ENCODE data around the gene PLAAT4. TPM values are rescaled to one million over a fixed set of nuclear protein-coding genes. Genes with fewer than 3 reads are reported as not detected.

Gene PLAAT4
- total and polyA plus RNA-seq, 3 experiments from 2014 or later: 20.5 to 612 (median 21.8) TPM

GRCh38 chr11:63493127-63493526 is 43.5 kb upstream of the PLAAT4 start:
- peaks cover 2 to 4% of the 10 kb centered on the region in 2 donors for H3K27me3 Mint-ChIP-seq
- no peaks in the 10 kb centered on the region for H3K9me3 ChIP-seq (ENCODE audit: low read length)
- DNase-seq: no peak

GRCh38 chr11:63494975-63495374 is 41.6 kb upstream of the PLAAT4 start:
- Mint-ChIP-seq H3K36me3 (peaks cover 0 to 5% (median 3%) of the 10 kb centered on the region in 3 donors), H3K9me3 (peaks cover 8 to 11% (median 9%) of the 10 kb centered on the region in 5 donors), H3K27me3 (peaks cover 4 to 7% of the 10 kb centered on the region in 2 donors), H3K27ac (no peak overlapping the region), H3K4me3 (no peak overlapping the region), H3K4me1 (peaks cover 8 to 24% (median 15%) of the 10 kb centered on the region in 3 donors)
- no peak for DNase-seq
- Histone ChIP-seq H3K36me3 (ENCODE audit: insufficient read depth, low read length) (no peaks in the 10 kb centered on the region), H3K4me1 (ENCODE audit: insufficient read depth, low read length) (no peaks in the 10 kb centered on the region), H3K27ac (ENCODE audit: low read depth, low read length) (no peak overlapping the region), H3K9me3 (ENCODE audit: low read length) (no peaks in the 10 kb centered on the region), H3K4me3 (ENCODE audit: low read length) (no peak overlapping the region), H3K27me3 (ENCODE audit: insufficient read depth, low read length, poor library complexity, severe bottlenecking) (no peaks in the 10 kb centered on the region)
- ChIA-PET CTCF (no interaction called here), POLR2A (no interaction called here)

More at GRCh38 chr11:63493127-63493526, 43.5 kb upstream of the PLAAT4 start:
- Histone ChIP-seq H3K27ac (ENCODE audit: low read depth, low read length) (no peak overlapping the region), H3K4me1 (ENCODE audit: insufficient read depth, low read length) (no peaks in the 10 kb centered on the region), H3K27me3 (ENCODE audit: insufficient read depth, low read length, poor library complexity, severe bottlenecking) (no peaks in the 10 kb centered on the region), H3K36me3 (ENCODE audit: insufficient read depth, low read length) (no peaks in the 10 kb centered on the region), H3K4me3 (ENCODE audit: low read length) (no peak overlapping the region)
- no peak overlapping the region for H3K27ac Mint-ChIP-seq
- H3K4me3 Mint-ChIP-seq: no peak overlapping the region
- peaks cover 0 to 3% (median 0%) of the 10 kb centered on the region in 5 donors for H3K9me3 Mint-ChIP-seq
- POLR2A ChIA-PET: no interaction called here
- H3K4me1 Mint-ChIP-seq: peaks cover 8 to 32% (median 18%) of the 10 kb centered on the region in 3 donors
- CTCF ChIA-PET: no interaction called here
- no peaks in the 10 kb centered on the region for H3K36me3 Mint-ChIP-seq

DNA sequence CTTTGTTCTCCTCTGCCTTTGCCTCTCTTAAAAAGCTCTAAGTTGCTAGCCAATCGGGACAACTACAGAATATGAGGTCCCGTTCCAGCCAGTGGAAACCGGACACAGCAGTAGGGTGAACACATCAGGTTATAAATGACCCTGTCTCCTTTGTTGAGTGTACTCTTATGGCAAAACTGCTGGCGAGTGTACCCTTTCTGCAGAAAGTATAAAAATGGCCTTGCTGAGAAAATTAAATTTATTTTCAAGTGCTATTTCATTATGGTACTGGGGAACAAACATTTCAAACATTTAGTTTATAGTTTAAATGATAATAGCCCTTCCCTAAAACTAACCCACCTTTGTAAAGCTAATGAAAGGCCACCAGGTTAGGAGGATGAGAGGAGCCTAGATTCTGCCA is 36.7 kb upstream of the PLAAT4 start:
- DNase-seq: no peak
- ChIA-PET POLR2A (no interaction called here), CTCF (no interaction called here)
- H3K9me3 ChIP-seq (ENCODE audit: low read length): no peaks in the 10 kb centered on the region
- peaks cover 7% of the 10 kb centered on the region for H3K4me1 ChIP-seq (ENCODE audit: insufficient read depth, low read length)
- H3K36me3 ChIP-seq (ENCODE audit: insufficient read depth, low read length): no peaks in the 10 kb centered on the region
- no peaks in the 10 kb centered on the region for H3K27me3 ChIP-seq (ENCODE audit: insufficient read depth, low read length, poor library complexity, severe bottlenecking)
- no peak overlapping the region for H3K27ac ChIP-seq (ENCODE audit: low read depth, low read length)
- H3K4me3 ChIP-seq (ENCODE audit: low read length): no peak overlapping the region
- no peak overlapping the region for H3K4me3 Mint-ChIP-seq
- H3K27ac Mint-ChIP-seq: peak overlapping the region in 1 of 8 donors; percentile 56
- peaks cover 0 to 4% (median 2%) of the 10 kb centered on the region in 3 donors for H3K4me1 Mint-ChIP-seq
- peaks cover 0 to 7% of the 10 kb centered on the region in 2 donors for H3K27me3 Mint-ChIP-seq
- H3K9me3 Mint-ChIP-seq: peaks cover 14 to 24% (median 22%) of the 10 kb centered on the region in 5 donors
- peaks cover 0 to 20% (median 4%) of the 10 kb centered on the region in 3 donors for H3K36me3 Mint-ChIP-seq

DNA sequence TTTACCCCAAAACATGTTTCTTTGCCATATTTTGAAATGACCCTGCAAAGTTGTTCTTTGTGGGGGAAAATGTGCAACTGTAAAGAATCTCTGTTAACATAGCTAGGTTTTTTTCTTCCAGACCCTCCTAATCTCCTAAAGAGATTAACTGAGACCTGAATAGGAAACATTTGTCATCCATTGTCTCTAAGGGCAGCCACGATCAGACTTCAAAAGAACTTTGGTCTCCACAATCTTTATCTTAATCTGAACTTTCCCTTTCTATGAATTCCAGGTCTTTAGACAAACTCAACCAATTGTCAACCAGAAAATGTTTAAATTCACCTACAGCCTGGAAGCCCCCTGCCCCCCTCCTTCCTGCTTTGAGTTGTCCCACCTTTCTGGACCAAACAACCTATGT is 35.4 kb upstream of the PLAAT4 start:
- Histone ChIP-seq H3K27me3 (ENCODE audit: insufficient read depth, low read length, poor library complexity, severe bottlenecking) (no peaks in the 10 kb centered on the region), H3K4me1 (ENCODE audit: insufficient read depth, low read length) (peaks cover 7% of the 10 kb centered on the region), H3K9me3 (ENCODE audit: low read length) (no peaks in the 10 kb centered on the region), H3K36me3 (ENCODE audit: insufficient read depth, low read length) (no peaks in the 10 kb centered on the region), H3K27ac (ENCODE audit: low read depth, low read length) (no peak overlapping the region), H3K4me3 (ENCODE audit: low read length) (no peak overlapping the region)
- Mint-ChIP-seq H3K27ac (no peak overlapping the region), H3K4me1 (peaks cover 0 to 4% (median 2%) of the 10 kb centered on the region in 3 donors), H3K9me3 (peaks cover 14 to 24% (median 22%) of the 10 kb centered on the region in 5 donors), H3K4me3 (no peak overlapping the region), H3K27me3 (peaks cover 0 to 7% of the 10 kb centered on the region in 2 donors), H3K36me3 (peaks cover 0 to 20% (median 4%) of the 10 kb centered on the region in 3 donors)
- no peak for DNase-seq
- POLR2A ChIA-PET: no interaction called here
- CTCF ChIA-PET: interaction anchor here (1.1 kb wide), 1 partner anchor 22 kb away, joined by 4 read pairs; no protein-coding TSS in a partner anchor

DNA sequence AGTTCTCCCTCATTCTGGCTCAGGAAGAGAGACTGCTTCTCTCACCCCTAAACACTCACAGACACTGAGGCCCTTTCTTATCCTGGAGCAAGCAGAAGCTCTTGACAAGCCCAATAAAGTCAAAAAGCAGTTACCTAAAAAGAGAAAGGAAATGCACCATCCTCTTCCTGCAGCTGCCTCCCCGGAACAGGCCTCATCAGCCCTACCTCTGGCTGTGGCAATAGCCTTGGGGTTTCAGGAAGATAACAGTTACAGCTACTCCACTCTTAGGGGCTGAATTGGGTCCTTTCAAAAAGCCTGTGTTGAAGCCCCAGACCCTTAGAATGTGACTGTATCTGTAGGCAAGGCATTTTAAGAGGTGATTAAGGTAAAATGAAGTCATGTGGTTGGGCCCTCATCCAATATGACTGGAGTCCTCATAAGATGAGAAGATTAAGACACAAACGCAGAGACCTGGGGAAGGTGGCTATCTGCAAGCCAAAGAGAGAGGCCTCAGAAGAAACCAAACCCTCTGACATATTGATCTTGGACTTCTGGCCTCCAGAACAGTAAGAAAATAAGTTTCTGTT is 34.3 kb upstream of the PLAAT4 start:
- CTCF ChIA-PET: no interaction called here
- no peak overlapping the region for H3K27ac ChIP-seq (ENCODE audit: low read depth, low read length)
- peaks cover 7% of the 10 kb centered on the region for H3K4me1 ChIP-seq (ENCODE audit: insufficient read depth, low read length)
- no peaks in the 10 kb centered on the region for H3K27me3 ChIP-seq (ENCODE audit: insufficient read depth, low read length, poor library complexity, severe bottlenecking)
- Mint-ChIP-seq H3K4me3 (no peak overlapping the region), H3K27ac (no peak overlapping the region), H3K9me3 (peaks cover 14 to 24% (median 22%) of the 10 kb centered on the region in 5 donors), H3K27me3 (peaks cover 0 to 7% of the 10 kb centered on the region in 2 donors), H3K4me1 (peaks cover 0 to 4% (median 2%) of the 10 kb centered on the region in 3 donors), H3K36me3 (peaks cover 0 to 20% (median 4%) of the 10 kb centered on the region in 3 donors)
- H3K4me3 ChIP-seq (ENCODE audit: low read length): no peak overlapping the region
- no peak for DNase-seq
- POLR2A ChIA-PET: no interaction called here
- no peaks in the 10 kb centered on the region for H3K36me3 ChIP-seq (ENCODE audit: insufficient read depth, low read length)
- no peaks in the 10 kb centered on the region for H3K9me3 ChIP-seq (ENCODE audit: low read length)

DNA sequence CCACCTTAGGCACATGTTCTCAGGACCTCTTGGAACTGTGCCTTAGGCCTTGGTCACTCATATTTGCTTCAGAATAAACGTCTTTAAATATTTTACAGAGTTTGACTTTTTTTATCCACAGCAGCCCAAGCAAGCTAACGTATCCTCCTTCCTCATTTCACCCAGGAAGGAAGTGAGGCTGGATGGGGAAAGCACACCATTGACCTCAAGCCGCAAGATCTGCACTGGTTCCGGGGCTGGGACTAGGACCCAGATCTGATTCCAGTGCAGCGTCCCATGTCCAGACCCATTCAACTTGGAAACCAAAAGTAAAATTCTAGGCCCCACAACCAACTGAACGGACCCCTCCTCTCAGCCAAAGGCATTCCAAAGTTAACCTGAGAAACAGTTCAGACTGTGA is 33.1 kb upstream of the PLAAT4 start:
- Mint-ChIP-seq H3K9me3 (peaks cover 14 to 24% (median 20%) of the 10 kb centered on the region in 5 donors), H3K4me1 (peaks cover 2 to 4% (median 3%) of the 10 kb centered on the region in 3 donors), H3K27ac (peak overlapping the region in 1 of 8 donors; percentile 58), H3K4me3 (no peak overlapping the region), H3K27me3 (peaks cover 0 to 6% of the 10 kb centered on the region in 2 donors), H3K36me3 (peaks cover 0 to 20% (median 4%) of the 10 kb centered on the region in 3 donors)
- no peaks in the 10 kb centered on the region for H3K9me3 ChIP-seq (ENCODE audit: low read length)
- no peak overlapping the region for H3K27ac ChIP-seq (ENCODE audit: low read depth, low read length)
- ChIA-PET CTCF (no interaction called here), POLR2A (no interaction called here)
- H3K4me3 ChIP-seq (ENCODE audit: low read length): no peak overlapping the region
- H3K4me1 ChIP-seq (ENCODE audit: insufficient read depth, low read length): peaks cover 7% of the 10 kb centered on the region
- no peaks in the 10 kb centered on the region for H3K27me3 ChIP-seq (ENCODE audit: insufficient read depth, low read length, poor library complexity, severe bottlenecking)
- no peaks in the 10 kb centered on the region for H3K36me3 ChIP-seq (ENCODE audit: insufficient read depth, low read length)
- no peak for DNase-seq

DNA sequence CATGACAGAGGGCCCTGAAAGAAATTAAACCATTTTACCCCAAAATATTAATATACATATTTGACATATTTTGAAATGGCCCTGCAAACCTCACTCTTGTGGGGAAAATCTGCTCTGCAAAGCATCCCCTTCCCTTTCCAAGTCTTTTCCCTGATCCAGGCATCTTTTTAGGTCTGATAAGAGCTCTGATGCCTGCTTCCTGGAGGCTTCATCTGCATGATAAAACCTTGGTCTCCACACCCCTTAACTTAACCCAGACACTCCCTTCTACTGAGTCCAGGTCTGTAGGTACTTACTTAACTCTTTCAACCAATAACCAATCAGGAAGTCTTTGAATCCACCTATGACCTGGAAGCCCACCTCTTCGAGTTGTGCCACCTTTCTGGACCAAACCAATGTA is 32.6 kb upstream of the PLAAT4 start:
- no peak overlapping the region for H3K4me3 ChIP-seq (ENCODE audit: low read length)
- H3K9me3 ChIP-seq (ENCODE audit: low read length): no peaks in the 10 kb centered on the region
- H3K4me1 Mint-ChIP-seq: peaks cover 2 to 4% (median 3%) of the 10 kb centered on the region in 3 donors
- H3K27ac ChIP-seq (ENCODE audit: low read depth, low read length): no peak overlapping the region
- H3K9me3 Mint-ChIP-seq: peaks cover 14 to 24% (median 20%) of the 10 kb centered on the region in 5 donors
- peaks cover 0 to 20% (median 4%) of the 10 kb centered on the region in 3 donors for H3K36me3 Mint-ChIP-seq
- no peaks in the 10 kb centered on the region for H3K27me3 ChIP-seq (ENCODE audit: insufficient read depth, low read length, poor library complexity, severe bottlenecking)
- peaks cover 7% of the 10 kb centered on the region for H3K4me1 ChIP-seq (ENCODE audit: insufficient read depth, low read length)
- DNase-seq: no peak
- H3K36me3 ChIP-seq (ENCODE audit: insufficient read depth, low read length): no peaks in the 10 kb centered on the region
- peaks cover 0 to 4% of the 10 kb centered on the region in 2 donors for H3K27me3 Mint-ChIP-seq
- CTCF ChIA-PET: no interaction called here
- no peak overlapping the region for H3K4me3 Mint-ChIP-seq
- POLR2A ChIA-PET: no interaction called here
- peak overlapping the region in 2 of 8 donors; percentile 56 to 70 for H3K27ac Mint-ChIP-seq

DNA sequence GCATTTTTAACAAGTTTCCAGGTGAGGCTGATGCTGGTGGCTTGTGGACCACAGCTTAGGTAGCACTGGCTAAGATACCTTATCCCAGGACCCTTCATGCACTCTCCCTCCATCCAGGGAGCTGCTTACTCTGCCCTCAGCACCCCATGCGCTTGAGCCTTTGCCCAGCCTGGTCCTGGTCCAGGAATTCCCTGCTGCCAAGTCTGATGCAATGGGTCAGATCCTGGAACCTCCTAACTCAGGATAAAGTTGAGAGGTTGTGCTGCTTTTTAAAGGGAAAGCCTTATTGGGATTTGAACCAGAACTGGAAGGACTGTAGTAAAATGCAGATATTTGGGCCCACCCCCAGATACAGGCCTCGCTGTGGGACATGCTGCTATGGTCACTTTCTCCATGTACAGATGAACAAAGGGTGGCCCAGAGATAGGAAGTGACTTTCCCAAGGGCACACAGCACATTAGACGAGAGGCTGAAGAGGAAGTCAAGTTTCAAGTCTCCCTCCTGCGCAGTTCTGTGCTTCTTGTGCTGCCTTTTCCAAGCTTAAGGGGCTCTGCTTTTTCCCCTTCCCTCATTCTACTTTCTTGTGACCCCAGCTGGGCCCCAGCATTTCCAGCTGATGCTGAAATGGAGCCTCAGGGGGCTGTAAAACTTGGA is 31.5 kb upstream of the PLAAT4 start:
- ChIA-PET POLR2A (interaction anchor here (0.6 kb wide), 2 partner anchors 16 to 124 kb away, joined by 3 to 4 read pairs; no protein-coding TSS in a partner anchor), CTCF (no interaction called here)
- Histone ChIP-seq H3K4me1 (ENCODE audit: insufficient read depth, low read length) (peaks cover 7% of the 10 kb centered on the region), H3K27ac (ENCODE audit: low read depth, low read length) (no peak overlapping the region), H3K36me3 (ENCODE audit: insufficient read depth, low read length) (no peaks in the 10 kb centered on the region), H3K27me3 (ENCODE audit: insufficient read depth, low read length, poor library complexity, severe bottlenecking) (no peaks in the 10 kb centered on the region), H3K4me3 (ENCODE audit: low read length) (no peak overlapping the region), H3K9me3 (ENCODE audit: low read length) (no peaks in the 10 kb centered on the region)
- peaks cover 0 to 1% of the 10 kb centered on the region in 2 donors for H3K27me3 Mint-ChIP-seq
- peaks cover 0 to 15% (median 2%) of the 10 kb centered on the region in 3 donors for H3K36me3 Mint-ChIP-seq
- no peak for DNase-seq
- H3K4me3 Mint-ChIP-seq: peak overlapping the region in 1 of 7 donors; percentile 9
- peak overlapping the region in 1 of 8 donors; percentile 92 for H3K27ac Mint-ChIP-seq
- H3K9me3 Mint-ChIP-seq: peaks cover 6 to 14% (median 11%) of the 10 kb centered on the region in 5 donors
- H3K4me1 Mint-ChIP-seq: peaks cover 2 to 4% (median 3%) of the 10 kb centered on the region in 3 donors

All from CD8-positive, alpha-beta memory T cell (primary cell).